ENCODE data around the gene SELENOV.
A peak's percentile ranks its signal among the peaks of the same experiment; 100 is the strongest.

The SELENOV gene

GRCh38 chr19:39520541-39521484 is 5.9 kb downstream of the SELENOV start:
- DNase-seq: no peak

- no peak for DNase-seq
These were observed 9.6 kb downstream of the SELENOV start for GRCh38 chr19:39524495-39524894.

- DNase-seq: no peak
These were observed 10.3 kb downstream of the SELENOV start for GRCh38 chr19:39525205-39525604.

GRCh38 chr19:39531834-39532232 is 16.9 kb downstream of the SELENOV start:
- DNase-seq: no peak

- DNase-seq: peak; percentile 92
These were observed 17.5 kb downstream of the SELENOV start, which contains the start of gene EID2B for GRCh38 chr19:39532233-39533002. TSS of gene EID2B (minus strand) at chr19:39532852. CDS start at chr19:39532802, 50 bp downstream.

- no peak for DNase-seq
These were observed 18.1 kb downstream of the SELENOV start for GRCh38 chr19:39533003-39533512.

GRCh38 chr19:39533791-39534190 is 18.9 kb downstream of the SELENOV start:
- no peak for DNase-seq

- no peak for DNase-seq
These were observed 24.2 kb downstream of the SELENOV start for GRCh38 chr19:39539165-39539517.

GRCh38 chr19:39539518-39540332 is 24.8 kb downstream of the SELENOV start, which contains the start of gene EID2:
TSS of gene EID2 (minus strand) at chr19:39540161. CDS start at chr19:39540079, 82 bp downstream.
- peak; percentile 93 for DNase-seq

- no peak for DNase-seq
These were observed 25.4 kb downstream of the SELENOV start for GRCh38 chr19:39540333-39540673.

GRCh38 chr19:39542206-39542605 is 27.3 kb downstream of the SELENOV start:
- no peak for DNase-seq

- no peak for DNase-seq
These were observed 28.5 kb downstream of the SELENOV start for GRCh38 chr19:39543477-39543857.

GRCh38 chr19:39544226-39544903 is 29.4 kb downstream of the SELENOV start:
- no peak for DNase-seq

- no peak for DNase-seq
These were observed 30.0 kb downstream of the SELENOV start for GRCh38 chr19:39544911-39545310.

- no peak for DNase-seq
These were observed 31.7 kb downstream of the SELENOV start for GRCh38 chr19:39546599-39546998.

- no peak for DNase-seq
These were observed 35.3 kb downstream of the SELENOV start for GRCh38 chr19:39550197-39550596.

- DNase-seq: no peak
These were observed 38.2 kb downstream of the SELENOV start for GRCh38 chr19:39553082-39553652.

- no peak for DNase-seq
These were observed 39.9 kb downstream of the SELENOV start for GRCh38 chr19:39554701-39555311.

GRCh38 chr19:39555883-39556282 is 40.9 kb downstream of the SELENOV start:
- DNase-seq: no peak

GRCh38 chr19:39557811-39558623 is 43.1 kb downstream of the SELENOV start:
- peak; percentile 18 for DNase-seq
